Gastrocnemius medialis (tissue), 4 donors: ENCODE measurements around the gene PSMD12. TPM values are rescaled to one million over a fixed set of nuclear protein-coding genes. Genes with fewer than 3 reads are reported as not detected.
"Not testable (repeated sequence)": the region's sequence is repeated elsewhere in the genome, so short reads cannot be mapped to it uniquely, and the experiment has no call there.

Source experiments
- ATAC-seq, 2 donors: fragments of 150-250 bp; one replicate each; pipeline ENCODE4 v1.9.1; 2016
- DNase-seq, 2 donors: peaks; one replicate each; pipeline ENCODE4 v3.0.0-alpha.2; 2019
- H3K27ac ChIP-seq, 4 donors: fragments of 200-600 bp; sonication (generic); 1 replicate in 1 of 4; 2 replicates in 3 of 4; pipeline ENCODE4 v1.5.1; 2016 to 2018; ENCODE audit warnings: mild to moderate bottlenecking in 2 of 4, moderate library complexity in 1 of 4
- H3K27me3 ChIP-seq, 3 donors: fragments of 200-600 bp; sonication (generic) in 2 of 3; 1 replicate in 1 of 3; 2 replicates in 2 of 3; pipeline versions ENCODE4 v1.5.1 to v1.6.0; 2016 to 2019; ENCODE audit warnings: mild to moderate bottlenecking in 1 of 3, moderate library complexity in 1 of 3
- H3K36me3 ChIP-seq, 2 donors: fragments of 200-600 bp; sonication (generic) in 1 of 2; one replicate each; pipeline ENCODE4 v1.5.1; 2017 to 2018
- H3K4me1 ChIP-seq, 2 donors: fragments of 200-600 bp; sonication (generic) in 1 of 2; one replicate each; pipeline ENCODE4 v1.5.1; 2016 to 2017; ENCODE audit warnings: mild to moderate bottlenecking in 2 of 2
- H3K4me3 ChIP-seq, 4 donors: fragments of 200-600 bp; sonication (generic) in 3 of 4; 1 replicate in 1 of 4; 2 replicates in 3 of 4; pipeline ENCODE4 v1.5.1; 2016 to 2019; ENCODE audit warnings: mild to moderate bottlenecking in 2 of 4
- H3K9me3 ChIP-seq, 3 donors: fragments of 200-600 bp; sonication (generic) in 2 of 3; 1 replicate in 1 of 3; 2 replicates in 2 of 3; pipeline ENCODE4 v1.5.1; 2016 to 2019
- POLR2A ChIP-seq, 2 donors: fragments of 450-650 bp; IDR thresholded peaks; one replicate each; pipeline ENCODE4 v1.6.1; 2017; ENCODE audit warnings: antibody characterized with exemption in 2 of 2, mild to moderate bottlenecking in 2 of 2, moderate library complexity in 2 of 2
- in situ Hi-C, 4 donors: fragments of 200-750 bp; cut with MboI; loops; one replicate each; pipeline versions ENCODE4 v1.15.0 to v1.8.0; 2017; ENCODE audit warnings: low sequenced_read_pairs in 4 of 4
- intact Hi-C: fragments of 100-400 bp; cut with DNase I; formaldehyde crosslinking; loops from one replicate; pipeline ENCODE4 v1.15.1; 2023; ENCODE audit warnings: low total_unique reads
- total RNA-seq, 4 donors: library from RNA; depleted of rRNA; stranded (reverse); fragments of >200 nt; gene quantifications; one replicate each; pipeline versions ENCODE4 v1.1.0 to v1.2.3, GENCODE V29; 2016
- TF ChIP-seq, protein P1 (sequence below), 5 experiments: fragments of 450-650 bp in 3 of 5; fragments of 200-600 bp in 2 of 5; sonication (generic) in 2 of 5; IDR thresholded peaks in 4 of 5; conservative IDR thresholded peaks in 1 of 5; 1 replicate in 4 of 5; 2 replicates in 1 of 5; pipeline ENCODE4 v1.5.1; 2016 to 2019; ENCODE audit warnings: antibody characterized with exemption in 5 of 5, mild to moderate bottlenecking in 3 of 5, moderate library complexity in 3 of 5

PSMD12 gene
- total RNA-seq, 4 donors from 2014 or later = 52.0 to 89.6 (median 69.9) TPM

DNA sequence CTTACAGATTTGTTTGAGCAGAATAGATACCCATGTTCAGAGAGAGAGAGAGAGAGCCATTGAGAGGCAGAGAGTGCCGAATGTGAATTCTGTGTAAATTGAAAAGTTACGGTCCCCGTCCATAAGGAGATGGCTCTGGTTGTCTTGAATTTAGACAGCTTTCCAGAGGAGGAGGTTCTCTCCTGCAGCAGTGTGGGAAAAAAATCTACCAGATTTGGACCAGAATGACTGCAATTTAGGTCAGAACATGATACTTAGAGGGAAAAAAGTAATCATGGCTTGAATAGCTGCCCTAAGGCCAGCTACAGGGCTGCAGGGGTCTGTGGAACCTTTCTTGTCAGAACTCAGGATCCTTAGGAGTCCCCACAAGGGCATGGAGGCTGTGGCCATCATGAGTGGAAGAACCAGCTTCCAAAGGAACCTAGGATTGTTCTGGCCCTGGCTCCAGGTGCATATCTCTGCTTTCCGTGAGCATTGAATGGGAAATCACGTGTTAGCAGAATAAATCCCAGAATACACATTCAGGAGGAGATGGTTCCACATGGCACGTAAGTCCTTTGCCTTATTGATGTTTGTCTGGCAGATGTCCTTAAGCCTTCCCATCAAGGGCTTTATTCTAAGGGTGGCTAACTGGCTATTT is 23.7 kb upstream of the PSMD12 start:
- H3K9me3 ChIP-seq = no peaks in the 10 kb centered on the region
- H3K36me3 ChIP-seq = no peaks in the 10 kb centered on the region
- no peak overlapping the region for H3K4me3 ChIP-seq
- in situ Hi-C loops (no loop called here), intact Hi-C loops (no loop called here)
- TF ChIP-seq POLR2A (IDR thresholded peaks at IDR 0.05) = no peak
- TF ChIP-seq, protein P1, sequence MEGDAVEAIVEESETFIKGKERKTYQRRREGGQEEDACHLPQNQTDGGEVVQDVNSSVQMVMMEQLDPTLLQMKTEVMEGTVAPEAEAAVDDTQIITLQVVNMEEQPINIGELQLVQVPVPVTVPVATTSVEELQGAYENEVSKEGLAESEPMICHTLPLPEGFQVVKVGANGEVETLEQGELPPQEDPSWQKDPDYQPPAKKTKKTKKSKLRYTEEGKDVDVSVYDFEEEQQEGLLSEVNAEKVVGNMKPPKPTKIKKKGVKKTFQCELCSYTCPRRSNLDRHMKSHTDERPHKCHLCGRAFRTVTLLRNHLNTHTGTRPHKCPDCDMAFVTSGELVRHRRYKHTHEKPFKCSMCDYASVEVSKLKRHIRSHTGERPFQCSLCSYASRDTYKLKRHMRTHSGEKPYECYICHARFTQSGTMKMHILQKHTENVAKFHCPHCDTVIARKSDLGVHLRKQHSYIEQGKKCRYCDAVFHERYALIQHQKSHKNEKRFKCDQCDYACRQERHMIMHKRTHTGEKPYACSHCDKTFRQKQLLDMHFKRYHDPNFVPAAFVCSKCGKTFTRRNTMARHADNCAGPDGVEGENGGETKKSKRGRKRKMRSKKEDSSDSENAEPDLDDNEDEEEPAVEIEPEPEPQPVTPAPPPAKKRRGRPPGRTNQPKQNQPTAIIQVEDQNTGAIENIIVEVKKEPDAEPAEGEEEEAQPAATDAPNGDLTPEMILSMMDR (IDR thresholded peaks at IDR 0.05 in 4 of 5, conservative IDR thresholded peaks at IDR 0.05 in 1 of 5) = no peak
- ATAC-seq (peak in 1 of 2 donors; percentile 6), DNase-seq (no peak)
- peak overlapping the region; percentile 29 to 56 (median 44) for H3K27ac ChIP-seq
- H3K27me3 ChIP-seq = no peaks in the 10 kb centered on the region
- peaks cover 4 to 9% of the 10 kb centered on the region in 2 donors for H3K4me1 ChIP-seq

DNA sequence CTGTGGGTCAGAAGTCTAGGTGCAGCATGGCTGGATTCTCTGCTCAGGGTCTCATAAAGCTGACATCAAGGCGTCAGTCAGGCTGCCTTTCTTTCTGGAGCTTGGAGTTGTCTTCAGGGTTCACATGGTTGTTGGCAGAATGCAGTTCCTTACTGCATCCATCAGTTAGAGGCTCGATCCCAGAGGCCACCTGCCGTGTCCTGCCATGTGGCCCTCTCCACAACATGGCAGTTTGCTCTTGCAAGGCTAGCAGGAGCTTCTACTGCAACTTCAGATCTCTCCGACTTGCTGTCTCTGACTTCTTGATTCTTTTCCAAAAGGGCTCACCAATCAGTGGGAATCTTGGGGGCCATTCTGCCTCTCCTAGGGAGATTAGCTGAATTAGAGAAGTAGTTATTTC is 22.6 kb upstream of the PSMD12 start:
- peaks cover 4 to 9% of the 10 kb centered on the region in 2 donors for H3K4me1 ChIP-seq

DNA sequence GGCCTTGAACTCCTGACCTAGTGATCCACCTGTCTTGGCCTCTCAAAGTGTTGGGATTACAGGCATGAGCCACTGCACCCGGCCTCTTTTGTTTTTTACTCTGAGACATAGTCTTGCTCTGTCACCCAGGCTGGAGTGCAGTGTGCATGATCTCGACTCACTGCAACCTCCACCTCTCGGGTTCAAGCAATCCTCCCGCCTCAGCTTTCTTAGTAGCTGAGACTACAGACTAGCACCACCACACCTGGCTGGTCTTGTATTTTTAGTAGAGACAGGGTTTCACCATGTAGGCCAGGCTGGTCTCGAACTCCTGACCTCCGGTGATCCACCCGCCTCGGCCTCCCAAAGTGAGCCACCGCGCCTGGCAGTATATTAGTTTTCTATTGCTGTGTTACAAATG is 22.2 kb upstream of the PSMD12 start:
- in situ Hi-C loops = loop anchor here in 1 of 4 donors (10.0 kb wide), 1 partner anchor 96 kb away; no protein-coding TSS in a partner anchor
- not testable (repeated sequence) for H3K27ac ChIP-seq, H3K27me3 ChIP-seq

More for the DNA sequence above, 22.6 kb upstream of the PSMD12 start:
- H3K4me3 ChIP-seq = no peak overlapping the region
- TF ChIP-seq POLR2A (IDR thresholded peaks at IDR 0.05) = no peak
- TF ChIP-seq, protein P1 (IDR thresholded peaks at IDR 0.05 in 4 of 5, conservative IDR thresholded peaks at IDR 0.05 in 1 of 5) = no peak
- intact Hi-C loops (no loop called here), in situ Hi-C loops (loop anchor here in 1 of 4 donors (10.0 kb wide), 1 partner anchor 96 kb away; no protein-coding TSS in a partner anchor)
- no peaks in the 10 kb centered on the region for H3K27me3 ChIP-seq
- H3K9me3 ChIP-seq = no peaks in the 10 kb centered on the region
- ATAC-seq (no peak), DNase-seq (no peak)
- peak overlapping the region in 2 of 4 donors; percentile 9 to 19 for H3K27ac ChIP-seq
- no peaks in the 10 kb centered on the region for H3K36me3 ChIP-seq

DNA sequence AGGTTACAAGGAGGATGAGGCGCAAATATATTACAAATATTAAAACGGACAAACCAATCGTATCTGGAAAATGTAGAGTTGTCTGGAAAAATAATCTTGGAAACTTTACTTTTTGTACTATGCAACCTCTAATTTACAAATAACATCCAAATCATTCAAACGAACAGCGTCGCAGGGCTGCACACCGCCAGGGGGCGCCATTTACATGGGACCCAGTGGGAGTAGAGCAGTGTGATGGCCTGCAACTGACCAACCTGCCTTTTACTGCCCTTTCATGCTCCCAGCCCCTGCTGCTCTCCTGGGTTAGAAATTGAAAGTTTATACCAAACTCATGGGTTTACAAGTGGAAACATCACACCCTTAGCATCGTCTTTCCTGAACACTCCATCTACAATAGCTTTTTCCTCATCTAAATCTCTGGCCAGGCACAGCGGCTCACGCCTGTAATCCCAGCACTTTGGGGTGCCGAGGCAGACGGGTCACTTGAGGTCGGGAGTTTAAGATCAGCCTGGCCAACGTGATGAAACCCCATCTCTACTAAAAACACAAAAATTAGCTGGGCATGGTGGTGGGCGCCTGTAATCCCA is 20.7 kb upstream of the PSMD12 start:
- ATAC-seq = no peak
- TF ChIP-seq, protein P1 (IDR thresholded peaks at IDR 0.05 in 4 of 5, conservative IDR thresholded peaks at IDR 0.05 in 1 of 5) = peak in 4 of 5 experiments; percentile 37 to 57 (median 48)
- TF ChIP-seq POLR2A (IDR thresholded peaks at IDR 0.05) = no peak
- Histone ChIP-seq H3K27ac (no peak overlapping the region), H3K36me3 (no peaks in the 10 kb centered on the region), H3K27me3 (no peaks in the 10 kb centered on the region), H3K4me3 (no peak overlapping the region), H3K4me1 (peaks cover 4 to 9% of the 10 kb centered on the region in 2 donors), H3K9me3 (no peaks in the 10 kb centered on the region)
- in situ Hi-C loops = loop anchor here in 1 of 4 donors (10.0 kb wide), 1 partner anchor 98 kb away; no protein-coding TSS in a partner anchor
- intact Hi-C loops = no loop called here
- DNase-seq = no peak

More for the DNA sequence above, 22.2 kb upstream of the PSMD12 start:
- H3K4me1 ChIP-seq, H3K9me3 ChIP-seq, H3K4me3 ChIP-seq, ATAC-seq, DNase-seq, H3K36me3 ChIP-seq, intact Hi-C loops: not testable (repeated sequence)
